GM13976 (cell line): ENCODE data around the gene ERG28.
"Not testable (repeated sequence)": the region's sequence is repeated elsewhere in the genome, so short reads cannot be mapped to it uniquely, and the experiment has no call there.

ENCODE experiments used
- DNase-seq: peaks from one replicate; pipeline ENCODE4 v3.0.0; 2012; ENCODE audit warnings: low spot score
- CTCF ChIP-seq: IDR thresholded peaks from 2 replicates; pipeline ENCODE4 v1.5.1; 2012; ENCODE audit warnings: borderline replicate concordance, mild to moderate bottlenecking; ENCODE audit not compliant: insufficient read depth; ENCODE audit errors: extremely low read depth, missing control alignments, control extremely low read depth
- in situ Hi-C: fragments of 300-500 bp; cut with MboI; formaldehyde crosslinking; loops from one replicate; pipeline ENCODE4 v1.12.0; 2022; ENCODE audit warnings: low sequenced_read_pairs, mixed read lengths, inconsistent platforms; ENCODE audit not compliant: unreplicated experiment

The ERG28 gene

DNA sequence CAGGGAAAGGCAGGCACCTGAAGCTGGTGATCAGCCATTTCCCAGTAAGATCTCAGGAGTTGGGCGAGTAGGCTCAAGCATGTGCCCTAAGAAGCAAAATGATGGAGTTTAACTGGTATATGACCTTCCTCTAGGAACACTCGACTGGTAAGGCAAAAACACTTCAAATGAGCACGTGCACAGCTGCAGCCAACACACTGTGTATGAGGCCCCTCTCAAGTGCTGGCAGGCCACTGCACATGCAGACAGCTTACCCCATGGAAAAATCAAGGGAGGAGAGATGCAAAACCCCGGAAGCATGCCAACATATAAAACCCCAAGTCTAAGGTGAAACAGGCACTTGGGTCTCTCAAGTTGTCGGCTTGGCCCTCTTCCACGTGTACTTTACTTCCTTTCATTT, 39.6 kb upstream of the ERG28 start:
- in situ Hi-C loops: loop anchor here (25.0 kb wide), 1 partner anchor 662 kb away; no protein-coding TSS in a partner anchor
- no peak for TF ChIP-seq CTCF
- DNase-seq: no peak

GRCh38 chr14:75699331-75699730, 38.7 kb upstream of the ERG28 start:
- no peak for TF ChIP-seq CTCF
- DNase-seq: no peak
- in situ Hi-C loops: no loop called here

DNA sequence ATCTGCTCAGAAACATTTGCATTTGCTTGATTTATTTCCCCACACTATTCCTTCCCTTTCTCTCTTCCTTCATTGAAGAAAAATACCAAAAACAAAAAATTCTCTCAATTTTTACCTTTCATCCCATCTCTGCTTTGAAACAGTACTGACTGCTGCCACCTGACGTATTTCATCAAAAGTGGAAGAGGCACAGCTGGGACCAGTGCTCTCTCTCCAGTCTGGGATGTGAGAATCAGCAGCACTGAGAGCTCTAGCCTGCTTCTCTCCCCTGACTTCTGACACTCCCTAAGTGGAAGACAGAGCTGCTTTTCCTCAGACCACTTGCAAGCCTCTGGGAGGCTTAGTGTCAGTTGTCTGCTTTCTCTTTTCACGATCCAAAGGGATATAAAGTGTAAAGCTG, 37.2 kb upstream of the ERG28 start:
- in situ Hi-C loops: no loop called here
- no peak for TF ChIP-seq CTCF
- no peak for DNase-seq

DNA sequence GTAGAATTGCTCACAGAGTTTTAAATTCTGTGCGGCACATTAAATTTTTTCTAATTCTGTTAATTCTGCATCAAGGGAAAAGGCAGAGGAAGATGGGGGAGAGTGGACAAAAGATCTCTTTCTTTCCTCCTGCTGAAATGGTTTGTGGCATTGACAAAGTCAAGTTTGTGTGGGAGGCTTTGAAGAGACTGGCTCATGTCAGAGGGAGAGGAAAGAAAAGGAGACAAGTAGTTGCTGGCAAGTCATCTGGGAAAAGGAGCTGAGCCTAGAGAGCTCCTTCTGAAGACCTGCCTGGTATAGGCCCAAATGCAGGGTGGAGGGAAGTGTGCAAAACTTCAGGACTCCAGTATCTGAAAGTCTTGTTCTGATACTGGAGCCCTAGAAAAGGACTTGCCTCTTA, 36.7 kb upstream of the ERG28 start:
- in situ Hi-C loops: no loop called here
- no peak for TF ChIP-seq CTCF
- no peak for DNase-seq

- in situ Hi-C loops: not testable (repeated sequence)
Observed at GRCh38 chr14:75695025-75695424, 34.3 kb upstream of the ERG28 start.

GRCh38 chr14:75690010-75690409, 29.3 kb upstream of the ERG28 start:
- no peak for DNase-seq
- no peak for TF ChIP-seq CTCF
- in situ Hi-C loops: no loop called here

More at GRCh38 chr14:75695025-75695424, 34.3 kb upstream of the ERG28 start:
- DNase-seq: not testable (repeated sequence)

DNA sequence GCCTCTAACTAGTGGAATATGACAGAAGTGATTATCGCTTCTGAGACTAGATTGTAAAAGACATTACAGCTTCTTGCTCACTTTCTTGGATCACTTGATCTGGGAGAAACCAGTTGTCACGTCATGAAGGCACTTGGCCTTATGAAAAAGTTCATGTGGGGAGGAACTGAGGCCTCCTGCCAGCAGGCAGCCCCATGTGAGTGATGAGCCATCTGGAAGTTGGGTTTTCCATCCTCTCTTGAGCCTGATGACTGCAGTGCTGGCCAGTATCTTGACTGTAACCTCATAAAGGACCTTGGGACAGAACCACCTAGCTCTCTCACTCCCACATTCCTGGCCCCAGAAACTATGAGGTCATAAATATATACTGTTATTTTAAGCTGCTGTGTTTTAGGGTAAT, 28.3 kb upstream of the ERG28 start:
- in situ Hi-C loops: no loop called here
- no peak for DNase-seq
- no peak for TF ChIP-seq CTCF

GRCh38 chr14:75685910-75686309, 25.2 kb upstream of the ERG28 start:
- no peak for TF ChIP-seq CTCF
- in situ Hi-C loops: no loop called here
- DNase-seq: no peak
